A673 (cell line): ENCODE data around the gene SLC12A3. TPM values are rescaled to one million over a fixed set of nuclear protein-coding genes. Genes with fewer than 3 reads are reported as not detected.

ENCODE experiments used
- BruUV-seq: library from RNA; stranded (reverse); fragments of 400-500 nt; replicated peaks from 2 replicates; lab custom pipeline; 2021; lab: Mats Ljungman, UMichigan
- CTCF ChIA-PET: fragments of 300-600 bp; sonication (Branson Sonifier 250); formaldehyde crosslinking; loops from one replicate; lab custom pipeline; 2022; ENCODE audit warnings: antibody characterized with exemption; lab: Charles Lee
- POLR2A ChIA-PET: fragments of 300-600 bp; sonication (Branson Sonifier 250); formaldehyde crosslinking; loops from one replicate; lab custom pipeline; 2022; ENCODE audit warnings: antibody characterized with exemption; ENCODE audit not compliant: low non-redundant PET; lab: Charles Lee
- DNase-seq: peaks from one replicate; pipeline ENCODE4 v3.0.0-alpha.2; 2015; ENCODE audit warnings: low spot score
- H3K27ac ChIP-seq: fragments of 200-600 bp; sonication (generic); 2 replicates; pipeline ENCODE4 v1.5.1; 2016; ENCODE audit warnings: mixed run types, low read depth, mild to moderate bottlenecking, mixed read lengths, antibody characterized with exemption, low read length; ENCODE audit not compliant: poor library complexity, severe bottlenecking
- H3K27me3 ChIP-seq: fragments of 200-600 bp; sonication (generic); replicated peaks from 2 replicates; pipeline ENCODE4 v1.6.1; 2017; ENCODE audit warnings: mixed run types, low read depth, mild to moderate bottlenecking, mixed read lengths, antibody characterized with exemption, low read length; ENCODE audit not compliant: insufficient read depth, poor library complexity
- H3K36me3 ChIP-seq: fragments of 200-600 bp; sonication (generic); 2 replicates; pipeline ENCODE4 v1.6.1; 2016; ENCODE audit warnings: mixed run types, mild to moderate bottlenecking, mixed read lengths, antibody characterized with exemption, low read length; ENCODE audit not compliant: insufficient read depth, poor library complexity, severe bottlenecking
- H3K4me1 ChIP-seq: fragments of 200-600 bp; sonication (generic); 2 replicates; pipeline ENCODE4 v1.6.1; 2017; ENCODE audit warnings: mixed run types, mild to moderate bottlenecking, mixed read lengths, antibody characterized with exemption, low read length; ENCODE audit not compliant: insufficient read depth, poor library complexity, severe bottlenecking
- H3K4me3 ChIP-seq: fragments of 200-600 bp; sonication (generic); 2 replicates; pipeline ENCODE4 v1.5.1; 2016; ENCODE audit warnings: low read depth, mixed run types, mild to moderate bottlenecking, mixed read lengths, low read length; ENCODE audit not compliant: poor library complexity, severe bottlenecking
- H3K9me3 ChIP-seq: fragments of 200-600 bp; sonication (generic); 2 replicates; pipeline ENCODE4 v1.6.1; 2016; ENCODE audit warnings: mixed run types, low read depth, mild to moderate bottlenecking, mixed read lengths, antibody characterized with exemption, low read length; ENCODE audit not compliant: poor library complexity, severe bottlenecking
- CTCF ChIP-seq: fragments of 300-800, 200-600 bp; sonication (generic); conservative IDR thresholded peaks from 2 replicates; pipeline ENCODE4 v1.5.1; 2017; ENCODE audit warnings: low read depth, mild to moderate bottlenecking, antibody characterized with exemption, low read length, moderate library complexity, mixed read lengths
- EZH2 ChIP-seq: fragments of 200-600 bp; sonication (generic); IDR thresholded peaks from 2 replicates; pipeline ENCODE4 v1.6.1; 2017; ENCODE audit warnings: borderline replicate concordance, low read depth, mild to moderate bottlenecking, mixed read lengths, antibody characterized with exemption, low read length; ENCODE audit not compliant: poor library complexity, severe bottlenecking
- intact Hi-C: fragments of 100-400 bp; cut with micrococcal nuclease; formaldehyde crosslinking; loops from one replicate; pipeline ENCODE4 v1.10.0; 2022; ENCODE audit not compliant: unreplicated experiment
- total RNA-seq: library from RNA; stranded (reverse); gene quantifications from 2 replicates; pipeline ENCODE4 v1.2.3, GENCODE V29; 2021

SLC12A3 gene
- total RNA-seq, 1 experiment from 2014 or later, result not detected

- H3K4me1 ChIP-seq, result no peaks in the 10 kb centered on the region
- no peaks in the 10 kb centered on the region for H3K36me3 ChIP-seq
- intact Hi-C loops, result no loop called here
- POLR2A ChIA-PET, result no interaction called here
- H3K27me3 ChIP-seq, result no peaks in the 10 kb centered on the region
- H3K4me3 ChIP-seq, result no peak overlapping the region
- BruUV-seq, result no TSS peak
- CTCF ChIA-PET, result no interaction called here
- TF ChIP-seq CTCF (no peak), EZH2 (no peak)
- no peak for DNase-seq
- no peaks in the 10 kb centered on the region for H3K9me3 ChIP-seq
- H3K27ac ChIP-seq, result no peak overlapping the region
These were observed 51.8 kb downstream of the SLC12A3 start for GRCh38 chr16:56916571-56917403.

- no peak for TF ChIP-seq CTCF
- TF ChIP-seq EZH2, result no peak
- no peaks in the 10 kb centered on the region for H3K4me1 ChIP-seq
- no peaks in the 10 kb centered on the region for H3K9me3 ChIP-seq
- no peak for DNase-seq
- CTCF ChIA-PET, result interaction anchor here (0.5 kb wide), 1 partner anchor 933 kb away, joined by 5 read pairs; no protein-coding TSS in a partner anchor
- no peak overlapping the region for H3K4me3 ChIP-seq
- intact Hi-C loops, result no loop called here
- no peaks in the 10 kb centered on the region for H3K27me3 ChIP-seq
- no peak overlapping the region for H3K27ac ChIP-seq
- H3K36me3 ChIP-seq, result no peaks in the 10 kb centered on the region
- POLR2A ChIA-PET, result no interaction called here
- BruUV-seq, result no TSS peak
These were observed 53.5 kb downstream of the SLC12A3 start for GRCh38 chr16:56918467-56919012.

- no TSS peak for BruUV-seq
- CTCF ChIA-PET, result no interaction called here
- Histone ChIP-seq H3K27ac (no peak overlapping the region), H3K36me3 (no peaks in the 10 kb centered on the region), H3K4me1 (no peaks in the 10 kb centered on the region), H3K4me3 (no peak overlapping the region), H3K9me3 (no peaks in the 10 kb centered on the region), H3K27me3 (no peaks in the 10 kb centered on the region)
- no peak for DNase-seq
- intact Hi-C loops, result no loop called here
- POLR2A ChIA-PET, result no interaction called here
- TF ChIP-seq CTCF (no peak), EZH2 (no peak)
These were observed 54.2 kb downstream of the SLC12A3 start for GRCh38 chr16:56919099-56919800.
